ENCODE results near the gene PIK3R6. TPM values are rescaled to one million over a fixed set of nuclear protein-coding genes. Genes with fewer than 3 reads are reported as not detected.

Gene PIK3R6, protein sequence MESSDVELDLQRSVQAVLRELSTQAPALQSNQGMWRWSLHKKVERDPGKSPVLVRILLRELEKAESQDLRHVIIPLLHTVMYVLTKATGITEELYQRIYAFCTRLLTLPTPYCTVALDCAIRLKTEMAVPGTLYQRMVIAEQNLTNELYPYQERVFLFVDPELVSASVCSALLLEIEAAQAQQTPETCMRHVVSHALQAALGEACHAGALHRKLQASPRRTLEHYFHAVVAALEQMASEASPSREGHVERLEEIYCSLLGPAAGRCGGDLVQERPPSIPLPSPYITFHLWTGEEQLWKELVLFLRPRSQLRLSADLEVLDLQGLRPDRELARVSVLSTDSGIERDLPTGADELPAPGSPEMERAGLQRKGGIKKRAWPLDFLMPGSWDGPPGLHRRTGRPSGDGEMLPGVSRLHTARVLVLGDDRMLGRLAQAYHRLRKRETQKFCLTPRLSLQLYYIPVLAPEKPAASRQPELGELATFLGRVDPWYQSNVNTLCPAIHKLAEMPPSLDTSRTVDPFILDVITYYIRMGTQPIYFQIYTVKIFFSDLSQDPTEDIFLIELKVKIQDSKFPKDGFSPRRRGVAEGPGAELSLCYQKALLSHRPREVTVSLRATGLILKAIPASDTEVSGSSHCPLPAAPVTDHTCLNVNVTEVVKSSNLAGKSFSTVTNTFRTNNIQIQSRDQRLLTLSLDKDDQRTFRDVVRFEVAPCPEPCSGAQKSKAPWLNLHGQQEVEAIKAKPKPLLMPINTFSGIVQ
- not detected in 2 replicates for total RNA-seq (2012; rRNA removed)
- not detected in 2 replicates for polyA plus RNA-seq (2012; rRNA removed)
- not detected in 2 replicates for polyA plus RNA-seq (2012; cell fraction: cytosol; rRNA removed)
- not detected in 2 replicates for polyA plus RNA-seq (2012; cell fraction: nucleus; rRNA removed; ENCODE audit: low replicate concordance)
- Bru-seq, nascent RNA: not detected
- BruChase-seq, experiment 1, labeled RNA remaining after a 6-hour chase: not detected
- not detected for BruChase-seq, experiment 2, labeled RNA remaining after a 2-hour chase
- long read RNA-seq: 0 reads

DNA sequence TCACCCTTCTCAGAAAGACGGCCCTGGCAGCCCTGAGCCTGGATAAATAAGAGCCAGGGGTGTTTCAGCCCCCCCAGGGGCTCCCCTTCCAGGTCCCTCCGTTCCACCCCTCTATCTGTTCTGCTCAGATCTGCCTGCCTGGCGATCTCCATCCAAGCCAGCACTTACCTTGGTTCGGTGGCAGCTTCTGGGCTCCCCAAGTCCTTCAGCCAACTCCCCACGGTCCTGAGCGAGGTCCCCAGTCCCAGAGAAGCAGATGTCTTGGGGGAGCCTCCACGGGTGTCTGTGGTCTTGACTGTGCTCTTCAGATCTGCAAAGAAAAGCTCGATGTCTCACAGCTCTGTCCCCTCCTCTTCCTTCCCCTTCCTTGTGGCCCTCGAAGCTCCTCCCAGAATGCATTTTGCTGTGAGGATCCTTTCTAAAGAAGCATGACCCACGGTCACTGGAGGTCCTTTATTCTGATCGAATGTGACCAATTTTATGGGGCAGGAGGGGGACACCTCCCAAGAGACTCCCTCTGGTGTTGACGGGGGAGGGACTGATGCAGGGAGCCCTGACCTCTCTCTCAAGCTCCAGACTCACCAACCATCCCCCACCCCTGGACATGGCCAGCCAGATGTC is at the start of gene PIK3R6:
Gene PIK3R6, minus strand, starts transcription at position 314 of the 621 bp plus-strand sequence. CDS start 17,880 bp downstream, outside the sequence.
- H3K27me3 ChIP-seq (ENCODE audit: control insufficient read depth, insufficient read depth, low read length): peaks cover 3% of the 10 kb centered on the region; the same call in 1 of the 2 replicates
- H2BK15ac ChIP-seq (ENCODE audit: low read depth, low read length): no peak within 1 kb of the TSS
- H4K20me1 ChIP-seq (ENCODE audit: insufficient read depth, low read length): no peaks in the 10 kb centered on the region
- no peak within 1 kb of the TSS for H3K18ac ChIP-seq (ENCODE audit: low read depth, low read length)
- H4K5ac ChIP-seq (ENCODE audit: low read depth, low read length): no peak within 1 kb of the TSS
- no peaks in the 10 kb centered on the region for H3K36me3 ChIP-seq (ENCODE audit: control insufficient read depth, insufficient read depth, low read length)
- no peak within 1 kb of the TSS for H3K4me2 ChIP-seq (ENCODE audit: low read depth, low read length)
- no peak for TF ChIP-seq CEBPB (IDR thresholded peaks at IDR 0.05; ENCODE audit: low read depth, low read length)
- TF ChIP-seq POLR2A (IDR thresholded peaks at IDR 0.05; ENCODE audit: low read depth, low read length): no peak
- TF ChIP-seq MXI1 (IDR thresholded peaks at IDR 0.05; ENCODE audit: borderline replicate concordance, low read depth, low read length): no peak
- no peak for TF ChIP-seq ELK1 (IDR thresholded peaks at IDR 0.05; ENCODE audit: borderline replicate concordance, low read depth, low read length)
- TF ChIP-seq RFX5 (IDR thresholded peaks at IDR 0.05; ENCODE audit: low read depth, low read length): no peak
- H2BK20ac ChIP-seq (ENCODE audit: low read depth, low read length): no peak within 1 kb of the TSS
- H3K56ac ChIP-seq (ENCODE audit: extremely low read depth, insufficient read depth, low read length): no peak within 1 kb of the TSS
- no peak within 1 kb of the TSS for H3K4ac ChIP-seq (ENCODE audit: low read depth, low read length)
- H3K4me1 ChIP-seq (ENCODE audit: control insufficient read depth, insufficient read depth, low read length): no peaks in the 10 kb centered on the region
- no peak within 1 kb of the TSS for H4K8ac ChIP-seq (ENCODE audit: low read depth in 2 of 2, low read length in 2 of 2)
- no peaks in the 10 kb centered on the region for H3K9me1 ChIP-seq (ENCODE audit: insufficient read depth, low read length)
- no peaks in the 10 kb centered on the region for H3K79me1 ChIP-seq (ENCODE audit: low read depth in 1 of 2, low read length in 2 of 2)
- no peak within 1 kb of the TSS for H2AK5ac ChIP-seq (ENCODE audit: low read depth, low read length)
- ChIA-PET POLR2A (ENCODE audit: unreplicated experiment) (no interaction called here), CTCF (no interaction called here)
- no peak within 1 kb of the TSS for H2BK120ac ChIP-seq (ENCODE audit: low read depth, low read length)
- no peaks in the 10 kb centered on the region for H3K9me3 ChIP-seq (ENCODE audit: control insufficient read depth, insufficient read depth, low read length)
- H2AFZ ChIP-seq (replicated peaks; ENCODE audit: low read length, poor library complexity): no peak within 1 kb of the TSS
- H3K23ac ChIP-seq (ENCODE audit: low read depth, low read length): no peak within 1 kb of the TSS
- no peak within 1 kb of the TSS for H4K91ac ChIP-seq (ENCODE audit: insufficient read depth, low read depth, low read length)
- no TSS peak for BruUV-seq (replicated peaks)
- no peak within 1 kb of the TSS for H3K27ac ChIP-seq (ENCODE audit: insufficient read depth, low read length)
- no CpG with 5 or more reads among the region's 12 CpGs for WGBS, 2 experiments (ENCODE audit: extremely low coverage in 2 of 2, insufficient read length in 1 of 2)
- H3K9ac ChIP-seq (ENCODE audit: low read depth, low read length): no peak within 1 kb of the TSS
- dilution Hi-C loops (cut with HindIII; ENCODE audit: low sequenced_read_pairs, unreplicated experiment): no loop called here
- H2AK9ac ChIP-seq (replicated peaks; ENCODE audit: low read depth, low read length, poor library complexity): no peak within 1 kb of the TSS
- DNase-seq (no peak), ATAC-seq (ENCODE audit: low read depth) (no peak)
- H3K4me3 ChIP-seq (ENCODE audit: insufficient read depth, low read depth, low read length): no peak within 1 kb of the TSS
- H3K14ac ChIP-seq (replicated peaks; ENCODE audit: low read depth, low read length): no peak within 1 kb of the TSS
- H2BK5ac ChIP-seq (ENCODE audit: low read depth, low read length, poor library complexity, severe bottlenecking): no peak within 1 kb of the TSS
- intact Hi-C loops (cut with micrococcal nuclease): no loop called here
- in situ Hi-C loops (cut with MboI; ENCODE audit: low sequenced_read_pairs): no loop called here
